GM19455 (cell line): ENCODE results near the gene PSMD9.
"Not testable (repeated sequence)": the region's sequence is repeated elsewhere in the genome, so short reads cannot be mapped to it uniquely, and the experiment has no call there.

ENCODE experiments used
- ATAC-seq: cut with Tn5 transposase; IDR thresholded peaks from one replicate; pipeline ENCODE4 v1.9.1; 2021; ENCODE audit not compliant: unreplicated experiment

The PSMD9 gene

DNA sequence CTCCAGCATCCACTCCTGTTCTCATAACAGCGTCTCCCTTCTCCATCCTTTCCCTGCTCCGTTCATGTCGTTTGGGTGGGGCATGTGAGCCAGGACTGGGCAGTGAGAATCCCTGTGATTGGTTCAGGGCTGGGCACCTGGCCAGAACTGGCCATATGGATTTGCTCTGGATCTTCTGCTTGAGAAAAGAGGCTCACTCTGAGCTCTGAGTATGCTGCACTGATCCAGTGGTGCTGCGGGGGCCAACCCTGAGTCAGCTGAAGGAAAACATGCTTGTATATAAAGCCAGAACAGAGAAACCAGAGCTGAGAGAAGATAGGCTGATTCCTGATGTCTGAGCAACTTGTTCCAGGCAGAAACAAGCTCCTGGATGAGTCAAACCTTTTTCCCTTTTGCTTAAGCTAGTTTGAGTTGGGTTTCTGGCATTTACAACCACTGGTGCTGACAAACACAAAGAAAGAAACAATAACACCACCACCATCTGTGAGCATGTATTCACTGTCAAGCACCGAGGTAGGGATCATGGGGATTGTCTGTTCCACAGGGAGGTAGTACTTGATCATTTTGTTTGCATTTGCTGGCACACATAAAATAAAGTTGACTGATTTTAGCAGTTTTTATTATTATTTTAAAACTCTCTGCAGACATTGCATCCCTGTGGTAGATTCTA lies 15.9 kb upstream of the PSMD9 start:
- ATAC-seq = no peak

DNA sequence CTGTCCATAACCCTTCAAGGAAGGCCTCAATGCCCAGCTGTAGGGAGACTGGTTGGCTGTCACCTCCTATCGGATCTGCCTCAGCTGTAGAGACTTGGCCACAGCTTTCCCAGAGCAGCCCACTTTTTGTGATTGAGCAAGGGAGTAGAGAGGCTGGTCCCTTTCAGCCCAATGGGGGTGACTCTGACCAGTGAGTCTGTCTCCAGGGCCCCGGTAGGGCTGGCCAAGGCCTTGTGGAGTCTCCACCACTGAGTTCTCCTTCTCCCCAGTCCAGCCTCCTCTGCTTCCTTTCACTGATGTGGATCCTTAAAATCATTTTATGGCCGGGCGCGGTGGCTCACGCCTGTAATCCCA lies 15.4 kb upstream of the PSMD9 start:
- ATAC-seq = no peak

DNA sequence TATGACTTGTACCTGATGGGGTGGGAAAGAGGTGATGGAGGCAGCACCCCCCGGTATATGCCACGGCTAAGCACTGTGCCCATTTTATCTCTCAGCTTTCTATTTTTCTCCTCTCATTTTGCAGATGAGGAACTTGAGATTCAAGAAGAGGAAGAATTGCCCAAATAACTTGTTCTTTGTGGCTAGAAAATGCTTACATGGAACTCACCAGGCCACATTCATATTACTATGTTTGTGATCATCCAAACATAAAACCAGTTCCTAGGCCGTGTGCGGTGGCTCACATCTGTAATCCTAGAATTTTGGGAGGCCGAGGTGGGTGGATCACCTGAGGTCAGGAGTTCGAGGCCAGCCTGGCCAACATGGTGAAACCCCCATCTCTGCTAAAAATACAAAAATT lies 14.5 kb upstream of the PSMD9 start:
- ATAC-seq = no peak

DNA sequence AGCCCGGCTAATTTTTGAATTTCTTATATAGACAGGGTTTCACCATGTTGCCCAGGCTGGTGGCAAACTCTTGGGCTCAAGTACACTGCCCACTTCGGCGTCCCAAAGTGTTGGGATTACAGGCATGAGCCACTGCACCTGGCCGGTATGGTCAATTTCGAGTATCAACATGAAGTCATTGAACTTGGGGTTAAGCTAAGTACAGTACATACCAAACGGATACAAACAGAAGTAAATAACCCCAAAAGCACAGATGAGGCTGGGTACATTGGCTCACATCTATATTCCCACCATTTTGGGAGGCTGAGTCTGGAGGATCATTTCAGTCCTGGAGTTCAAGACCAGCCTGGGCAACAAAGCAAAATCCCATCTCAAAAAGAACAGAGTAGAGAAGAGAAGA lies 13.0 kb upstream of the PSMD9 start:
- no peak for ATAC-seq

DNA sequence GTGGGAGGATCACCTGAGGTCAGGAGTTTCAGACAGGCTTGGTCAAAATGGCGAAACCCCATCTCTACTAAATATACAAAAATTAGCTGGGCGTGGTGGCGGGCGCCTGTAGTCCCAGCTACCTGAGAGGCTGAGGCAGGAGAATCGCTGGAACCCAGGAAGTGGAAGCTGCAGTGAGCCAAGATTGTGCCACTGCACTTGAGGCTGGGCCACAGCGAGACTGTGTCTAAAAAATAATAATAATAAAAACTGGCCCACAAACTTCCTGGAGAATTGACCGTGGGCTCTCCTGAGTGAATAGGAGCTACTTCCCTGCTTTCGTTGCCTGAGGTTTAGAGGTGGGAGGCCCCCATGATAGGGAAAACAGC lies 12.5 kb upstream of the PSMD9 start:
- not testable (repeated sequence) for ATAC-seq

DNA sequence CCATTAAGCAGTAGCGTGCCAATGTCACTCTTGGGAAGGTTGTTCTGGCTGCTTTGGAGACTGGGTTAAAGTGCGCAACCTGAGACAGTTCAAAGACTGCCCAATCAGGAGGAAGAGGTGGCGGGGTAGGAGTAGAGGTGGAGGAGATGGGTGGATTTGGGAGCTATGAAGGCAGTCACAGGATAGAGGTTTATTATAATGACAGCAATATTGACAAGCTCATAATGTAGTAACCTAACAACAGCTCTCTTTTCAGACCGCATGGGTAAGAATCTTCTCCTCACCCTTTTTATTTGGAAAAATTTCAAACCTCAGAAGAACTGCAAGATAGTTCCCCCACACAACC lies 5.3 kb upstream of the PSMD9 start:
- ATAC-seq = no peak

DNA sequence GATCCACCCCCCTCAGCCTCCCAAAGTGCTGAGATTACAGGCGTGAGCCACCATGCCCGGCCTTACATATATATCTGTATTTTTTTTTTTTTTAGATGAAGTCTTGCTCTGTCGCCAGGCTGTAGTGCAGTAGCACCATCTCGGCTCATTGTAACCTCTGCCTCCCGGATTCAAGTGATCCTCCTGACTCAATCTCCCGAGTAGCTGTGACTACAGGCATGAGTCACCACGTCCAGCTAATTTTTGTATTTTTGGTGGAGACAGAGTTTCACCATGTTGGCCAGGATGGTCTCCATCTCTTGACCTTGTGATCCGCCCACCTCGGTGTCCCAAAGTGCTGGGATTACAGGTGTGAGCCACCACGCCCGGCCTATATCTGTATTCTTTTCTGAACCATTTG lies 3.5 kb upstream of the PSMD9 start:
- ATAC-seq = not testable (repeated sequence)

DNA sequence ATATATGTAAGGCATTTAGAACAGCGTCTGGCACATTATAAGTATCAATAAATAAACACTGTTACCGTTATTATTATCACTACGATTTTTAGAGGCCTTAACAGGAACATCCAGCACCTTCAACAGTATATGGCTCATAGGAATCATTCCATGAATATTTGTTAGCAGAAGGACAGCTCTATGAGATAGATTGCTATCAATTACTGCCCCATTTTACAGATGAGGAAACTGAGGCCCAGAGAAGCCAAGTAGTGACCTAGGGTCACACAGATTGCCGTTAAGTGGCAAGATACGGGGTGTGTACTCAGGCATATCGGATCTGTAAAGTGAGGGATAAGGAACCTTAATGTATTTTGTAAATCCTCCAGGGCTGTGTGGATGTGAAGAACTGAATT lies 510 bp upstream of the PSMD9 start:
- ATAC-seq = no peak

DNA sequence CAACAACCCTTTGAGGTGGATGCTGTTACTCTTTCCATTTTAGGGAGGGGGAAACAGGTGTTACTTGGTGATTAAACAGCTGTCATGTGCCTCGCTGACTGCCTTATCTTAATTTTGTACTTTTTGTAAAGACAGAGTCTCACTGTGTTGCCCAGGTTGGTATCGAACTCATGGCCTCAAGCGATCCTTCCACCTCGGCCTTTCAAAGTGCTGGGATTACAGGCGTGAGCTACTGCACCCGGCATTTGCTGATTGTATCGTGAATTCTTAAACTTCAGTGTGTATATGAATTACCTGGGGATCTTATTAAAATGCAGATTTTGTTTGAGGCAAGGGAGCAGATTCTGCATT lies 659 bp downstream of the PSMD9 start:
- ATAC-seq = no peak

DNA sequence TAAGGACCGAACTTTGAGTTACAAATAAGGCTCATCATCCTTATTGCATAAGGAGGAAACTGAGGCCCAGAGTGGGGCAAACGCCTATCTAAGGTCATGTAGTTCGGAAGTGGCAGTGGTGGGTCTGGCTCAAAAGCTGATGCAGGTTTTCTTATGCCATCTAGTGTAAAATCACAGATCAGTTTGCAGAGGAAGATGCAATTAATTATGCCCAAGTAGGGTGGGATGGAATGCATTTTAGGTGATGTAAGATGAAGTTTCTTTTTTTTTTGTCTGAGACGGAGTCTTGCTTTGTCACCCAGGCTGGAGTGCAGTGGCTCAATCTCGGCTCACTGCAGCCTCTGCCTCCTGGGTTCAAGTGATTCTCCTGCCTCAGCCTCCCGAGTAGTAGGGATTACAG lies 1.1 kb downstream of the PSMD9 start:
- not testable (repeated sequence) for ATAC-seq

DNA sequence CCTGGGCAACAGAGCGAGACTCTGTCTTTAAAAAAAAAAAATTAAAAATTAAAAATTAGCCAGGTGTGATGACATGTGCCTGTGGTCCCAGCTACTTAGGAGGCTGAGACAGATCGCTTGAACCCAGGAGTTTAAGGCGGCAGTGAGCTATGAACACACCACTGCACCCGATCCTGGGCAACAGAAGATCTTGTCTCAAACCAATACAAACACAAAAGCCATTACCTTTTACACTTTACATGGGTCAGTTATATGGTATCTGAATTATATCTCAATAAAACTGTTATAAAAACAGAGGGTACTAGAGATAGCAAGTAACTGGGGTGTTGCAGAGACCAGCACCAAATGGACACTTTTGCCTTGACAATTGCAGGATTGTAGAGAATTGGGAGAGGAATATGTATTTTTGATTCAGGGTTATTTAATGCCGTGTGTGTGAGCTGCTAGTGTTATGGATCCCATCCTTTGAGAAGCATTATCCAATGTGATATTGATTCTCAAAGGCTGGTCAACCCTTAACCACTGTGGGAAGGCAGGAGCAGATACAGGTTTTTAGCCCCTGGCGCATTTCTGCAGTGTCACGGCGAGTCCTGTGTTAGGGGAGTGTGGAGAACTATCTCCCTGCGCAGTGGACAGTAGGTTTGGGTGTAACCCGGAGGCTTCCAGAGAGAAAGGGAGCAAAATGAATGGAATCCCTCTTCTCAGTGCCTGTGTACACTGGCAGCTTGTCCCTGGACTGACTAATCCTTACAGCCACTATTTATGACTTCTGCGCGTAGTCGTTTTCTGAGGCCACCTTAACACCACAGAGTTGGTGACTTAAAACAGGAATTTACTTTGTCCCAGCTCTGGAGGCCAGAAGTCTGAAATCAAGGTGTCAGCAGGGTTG lies 4.3 kb downstream of the PSMD9 start:
- ATAC-seq = no peak

DNA sequence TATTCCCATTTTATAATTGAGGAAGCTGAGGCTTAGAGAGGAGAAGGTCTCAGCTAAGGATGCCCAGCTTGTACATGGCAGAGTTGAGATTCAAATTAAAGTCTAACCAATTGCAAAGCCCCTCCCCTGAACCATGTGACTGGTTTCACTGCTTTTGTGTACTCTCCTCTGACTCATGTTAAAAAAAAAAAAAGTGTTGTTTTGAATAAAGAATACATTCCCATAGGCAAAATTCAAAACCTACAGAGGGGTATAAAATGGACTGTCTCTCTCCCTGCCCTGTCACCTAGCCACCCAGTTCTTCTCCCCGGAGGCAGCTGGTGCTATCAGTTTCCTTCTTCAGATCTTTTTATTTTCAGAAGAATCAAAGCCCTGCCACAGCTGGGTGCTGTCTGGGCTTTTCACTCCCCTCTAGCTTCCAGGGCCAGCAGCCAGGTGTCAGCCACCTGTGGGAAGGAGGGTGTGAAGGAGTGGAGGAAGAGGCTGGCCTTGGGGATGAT lies 5.4 kb downstream of the PSMD9 start:
- ATAC-seq = no peak

DNA sequence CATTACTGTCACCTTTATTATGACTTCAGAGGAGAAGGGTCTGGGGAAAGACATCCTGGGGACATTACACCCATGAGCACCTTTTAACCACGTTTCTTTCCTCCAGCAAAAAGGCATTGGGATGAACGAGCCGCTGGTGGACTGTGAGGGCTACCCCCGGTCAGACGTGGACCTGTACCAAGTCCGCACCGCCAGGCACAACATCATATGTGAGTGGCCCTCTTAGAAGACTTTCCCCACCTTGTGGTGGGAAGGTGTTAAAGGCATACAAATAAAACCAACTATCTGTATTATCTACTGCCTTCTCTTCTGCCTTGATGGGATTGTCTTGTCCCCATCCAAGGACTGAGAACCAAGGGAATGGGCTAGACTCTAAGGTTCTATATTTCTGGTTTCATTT lies 6.0 kb downstream of the PSMD9 start:
- no peak for ATAC-seq

DNA sequence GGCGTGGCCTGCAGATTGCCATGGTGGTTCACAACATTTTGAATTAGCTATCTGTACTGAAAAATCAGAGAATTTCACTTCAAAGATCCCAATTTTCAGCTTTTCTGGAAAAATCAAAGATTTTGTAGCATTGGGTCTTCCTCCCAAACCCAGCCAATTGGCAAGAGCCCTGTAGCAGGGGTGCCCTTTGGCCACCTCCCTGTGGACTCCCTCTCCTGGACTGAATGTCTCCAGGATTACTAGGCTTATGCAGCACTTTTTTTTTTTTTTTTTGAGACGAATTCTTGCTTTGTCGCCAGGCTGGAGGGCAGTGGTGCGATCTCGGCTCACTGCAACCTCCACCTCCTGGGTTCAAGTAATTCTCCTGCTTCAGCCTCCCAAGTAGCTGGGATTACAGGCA lies 9.7 kb downstream of the PSMD9 start:
- ATAC-seq = no peak

DNA sequence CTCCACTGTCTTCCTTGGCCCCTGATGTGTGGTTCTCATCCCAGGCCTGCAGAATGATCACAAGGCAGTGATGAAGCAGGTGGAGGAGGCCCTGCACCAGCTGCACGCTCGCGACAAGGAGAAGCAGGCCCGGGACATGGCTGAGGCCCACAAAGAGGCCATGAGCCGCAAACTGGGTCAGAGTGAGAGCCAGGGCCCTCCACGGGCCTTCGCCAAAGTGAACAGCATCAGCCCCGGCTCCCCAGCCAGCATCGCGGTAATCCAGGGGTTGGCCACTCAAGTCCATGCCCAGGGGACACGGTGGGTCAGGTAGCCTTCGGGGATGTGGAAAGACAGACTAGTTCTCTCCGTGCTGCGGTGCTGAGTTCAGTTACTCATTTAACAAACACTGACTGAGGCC lies 11.0 kb downstream of the PSMD9 start:
- ATAC-seq = no peak

DNA sequence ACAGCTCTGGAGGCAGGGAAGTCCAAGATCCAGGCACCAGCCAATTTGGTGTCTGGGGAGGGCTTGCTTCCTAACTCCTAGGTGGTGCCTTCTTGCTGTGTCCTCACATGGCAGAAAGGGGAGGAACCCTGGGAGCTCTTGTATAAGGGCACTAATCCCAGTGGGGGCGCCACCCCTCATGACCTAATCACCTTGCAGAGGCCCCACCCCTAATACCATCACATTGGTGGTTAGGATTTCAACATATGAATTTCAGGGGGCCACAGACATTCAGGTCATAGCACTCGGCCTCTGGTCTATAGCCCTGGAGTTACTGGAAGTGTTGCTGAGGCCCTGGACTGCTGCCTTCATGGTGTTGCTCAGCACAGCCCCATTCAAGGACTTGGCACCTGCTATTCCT lies 14.6 kb downstream of the PSMD9 start:
- ATAC-seq = no peak

DNA sequence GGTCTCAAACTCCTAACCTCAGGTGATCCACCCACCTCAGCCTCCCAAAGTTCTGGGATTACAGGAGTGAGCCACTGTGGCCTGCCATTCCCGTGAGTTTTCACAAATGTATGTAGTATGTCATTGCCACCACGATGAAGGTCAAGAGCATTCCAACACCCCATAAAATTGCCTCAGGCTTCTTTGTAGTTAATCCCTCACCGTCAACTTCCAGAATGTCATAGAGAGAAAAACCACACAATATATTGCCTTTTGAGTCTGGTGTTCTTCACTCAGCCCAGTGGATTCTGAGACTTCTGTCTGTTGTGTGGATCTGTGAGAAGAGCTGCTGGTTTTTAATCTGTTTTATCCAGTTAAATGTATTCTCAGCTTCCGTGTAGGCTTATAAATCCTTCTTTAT lies 17.2 kb downstream of the PSMD9 start:
- ATAC-seq = no peak

DNA sequence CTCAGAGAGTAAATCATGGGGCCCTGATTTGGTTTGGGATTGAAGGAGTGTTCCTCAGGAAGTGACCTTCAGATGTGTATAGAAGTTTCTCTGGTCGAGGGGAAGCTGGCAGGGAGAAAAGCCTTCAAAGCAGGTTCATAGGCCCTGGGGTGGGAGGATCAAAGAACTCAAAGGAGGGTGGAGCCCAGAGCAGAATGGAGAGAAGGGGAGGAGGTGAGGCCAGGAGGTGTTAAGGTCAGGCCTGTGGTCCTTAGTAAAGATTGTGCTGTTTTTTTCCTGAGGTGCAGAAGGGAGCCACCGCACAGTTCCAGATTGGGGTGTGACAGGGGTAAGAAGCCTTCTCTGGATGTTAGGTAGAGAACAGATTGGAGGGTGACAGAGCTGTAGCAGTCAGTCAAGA lies 20.1 kb downstream of the PSMD9 start:
- ATAC-seq = no peak

DNA sequence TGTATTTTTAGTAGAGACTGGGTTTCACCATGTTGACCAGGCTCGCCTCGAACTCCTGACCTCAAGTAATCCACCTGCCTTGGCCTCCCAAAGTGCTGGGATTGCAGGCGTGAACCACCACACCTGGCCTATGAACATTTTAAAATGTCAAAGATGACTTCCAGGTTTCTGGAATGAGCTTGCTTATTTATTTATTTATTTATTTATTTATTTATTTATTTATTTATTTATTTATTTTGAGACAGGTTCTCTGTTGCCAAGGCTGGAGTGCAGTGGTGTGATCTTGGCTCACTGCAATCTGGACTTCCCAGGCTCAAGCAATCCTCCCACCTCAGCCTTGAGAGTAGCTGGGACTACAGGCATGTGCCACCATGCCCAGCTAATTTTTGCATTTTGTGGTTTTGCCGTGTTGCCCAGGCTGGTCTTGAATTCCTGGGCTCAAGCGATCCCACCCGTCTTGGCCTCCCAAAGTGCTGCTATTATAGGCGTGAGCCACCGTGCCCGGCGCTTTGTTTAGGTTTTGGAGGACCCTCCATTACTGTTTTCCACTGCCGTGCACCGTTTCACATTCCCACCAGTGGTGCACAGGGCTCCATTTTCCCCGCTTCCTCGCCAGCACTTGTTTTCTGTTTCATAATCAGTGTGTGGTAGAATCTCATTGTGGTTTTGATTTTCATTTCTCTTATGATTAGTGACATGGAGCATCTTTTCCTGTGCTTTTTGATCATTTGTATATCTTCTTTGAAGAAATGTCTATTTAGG lies 23.4 kb downstream of the PSMD9 start:
- ATAC-seq = no peak

DNA sequence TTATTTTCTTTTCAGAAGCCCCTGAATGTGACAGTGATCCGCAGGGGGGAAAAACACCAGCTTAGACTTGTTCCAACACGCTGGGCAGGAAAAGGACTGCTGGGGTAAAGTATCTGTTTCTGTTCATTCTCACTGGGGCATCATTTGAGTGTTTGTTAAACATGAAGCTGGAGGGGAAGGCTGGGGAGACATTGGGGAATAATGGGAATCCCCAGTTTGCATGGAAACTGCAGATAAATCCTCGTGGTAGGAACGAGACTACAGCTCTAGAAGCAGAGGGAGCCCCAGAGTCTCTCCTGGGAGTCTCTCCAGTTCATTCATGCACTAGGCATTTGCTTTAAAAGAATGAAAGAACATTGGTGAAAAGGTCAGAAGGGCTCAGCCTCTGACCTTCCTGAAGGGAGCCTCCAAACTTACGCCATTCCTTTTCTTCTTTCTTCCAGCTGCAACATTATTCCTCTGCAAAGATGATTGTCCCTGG lies 27.3 kb downstream of the PSMD9 start:
- no peak for ATAC-seq

DNA sequence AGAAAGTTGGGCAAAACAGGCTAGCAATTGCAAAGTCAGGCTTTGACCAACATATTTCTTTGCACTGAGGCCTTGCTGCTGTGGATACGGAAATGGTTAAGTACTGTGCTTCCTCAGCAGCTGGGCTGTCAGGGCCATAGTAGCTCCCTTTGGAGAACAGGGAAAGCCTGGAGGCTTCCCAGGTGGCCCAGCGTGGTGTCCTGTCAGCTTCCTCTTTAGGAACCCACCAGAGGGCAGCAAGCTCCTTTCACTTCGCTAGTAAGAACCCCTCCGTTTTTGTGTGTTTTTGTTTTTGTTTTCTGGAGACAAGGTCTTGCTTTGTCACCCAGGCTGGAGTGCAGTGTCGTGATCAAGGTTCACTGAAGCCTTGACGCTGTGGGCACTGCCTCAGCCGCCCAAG lies 28.1 kb downstream of the PSMD9 start:
- no peak for ATAC-seq
